HG02678 (cell line): Measurements from ENCODE around the gene MARVELD1.
"Not testable (repeated sequence)": the region's sequence is repeated elsewhere in the genome, so short reads cannot be mapped to it uniquely, and the experiment has no call there.

ENCODE experiments used
- ATAC-seq: cut with Tn5 transposase; IDR thresholded peaks from one replicate; pipeline ENCODE4 v1.9.1; 2021; ENCODE audit warnings: mild to moderate bottlenecking, moderate library complexity; ENCODE audit not compliant: unreplicated experiment

Gene MARVELD1

DNA sequence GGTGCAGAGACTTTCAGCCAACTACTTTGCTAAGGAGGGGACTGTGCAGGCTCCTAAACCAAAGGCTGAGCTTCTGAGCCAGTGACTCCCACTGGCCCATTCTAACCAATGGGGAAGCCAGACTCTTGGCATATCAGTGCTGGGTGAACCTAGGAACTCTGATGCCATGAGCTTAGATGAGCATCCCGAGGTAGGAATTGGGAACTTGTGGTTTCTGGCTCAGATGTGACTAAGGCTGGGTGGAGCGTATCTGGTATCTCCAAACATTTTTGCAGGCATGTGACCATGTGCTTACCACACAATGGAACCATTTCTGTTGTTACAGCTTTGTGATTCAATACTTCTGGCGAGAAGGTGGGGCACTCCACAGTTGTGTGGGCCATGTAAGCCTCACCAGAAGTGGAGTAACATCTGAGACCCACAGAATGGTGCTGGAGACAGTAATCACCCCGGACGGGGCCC lies 23.9 kb upstream of the MARVELD1 start:
- no peak for ATAC-seq

GRCh38 chr10:97690133-97690532 lies 23.4 kb upstream of the MARVELD1 start:
- ATAC-seq, result no peak

DNA sequence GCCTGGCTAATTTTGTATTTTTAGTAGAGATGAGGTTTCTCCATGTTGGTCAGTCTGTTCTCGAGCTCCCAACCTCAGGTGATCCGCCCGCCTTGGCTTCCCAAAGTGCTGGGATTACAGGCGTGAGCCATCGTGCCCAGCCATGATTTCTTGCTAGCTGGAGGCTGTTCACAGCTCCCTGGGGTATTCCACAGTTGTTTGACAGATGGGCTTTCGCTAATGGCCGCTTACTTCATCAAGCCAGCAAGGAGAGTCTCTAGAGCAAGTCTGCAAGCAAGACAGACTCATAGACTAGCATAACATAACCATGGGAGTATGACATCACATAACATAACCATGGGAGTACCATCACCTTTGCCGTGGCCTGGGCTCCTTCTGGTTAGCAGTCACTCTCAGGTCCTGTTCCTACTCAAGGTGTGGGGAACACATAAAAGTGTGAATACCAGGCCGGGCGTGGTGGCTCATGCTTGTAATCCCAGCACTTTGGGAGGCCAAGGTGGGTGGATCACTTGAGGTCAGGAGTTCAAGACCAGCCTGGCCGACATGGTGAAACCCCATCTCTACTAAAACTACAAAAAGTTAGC lies 15.4 kb upstream of the MARVELD1 start:
- not testable (repeated sequence) for ATAC-seq

GRCh38 chr10:97701438-97702069 lies 12.0 kb upstream of the MARVELD1 start:
- no peak for ATAC-seq

DNA sequence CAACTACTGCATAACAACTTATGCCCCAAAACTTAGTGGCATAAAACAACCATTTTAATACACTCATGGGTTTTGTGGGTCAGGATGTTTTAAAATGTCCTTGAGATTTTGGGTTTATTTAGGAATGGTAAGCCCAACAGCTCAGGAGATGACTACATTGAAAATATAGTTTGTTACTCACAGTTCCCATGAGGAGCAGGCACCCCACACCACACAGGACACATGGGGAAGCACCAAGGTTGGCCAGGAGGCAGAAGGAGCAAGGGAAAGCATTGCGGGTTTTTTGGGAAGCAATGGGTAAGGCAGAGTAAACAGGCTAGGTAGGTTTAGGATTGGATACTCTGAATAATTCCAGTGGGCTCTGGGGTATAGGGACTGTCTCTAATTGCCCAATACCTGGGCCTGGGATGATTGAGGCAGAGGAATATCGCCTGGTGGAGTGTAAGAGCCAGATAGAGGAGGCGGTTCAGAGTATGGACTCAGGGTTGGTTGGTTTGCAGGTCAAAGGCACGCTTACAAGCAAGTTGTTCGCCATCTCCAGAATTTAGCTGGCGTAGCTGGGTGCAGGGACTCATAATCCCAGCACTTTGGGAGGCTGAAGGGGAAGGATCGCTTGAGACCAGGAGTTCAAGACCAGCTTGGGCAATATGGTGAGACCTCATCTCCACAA lies 10.0 kb upstream of the MARVELD1 start:
- no peak for ATAC-seq

GRCh38 chr10:97704341-97704740 lies 9.2 kb upstream of the MARVELD1 start:
- ATAC-seq, result no peak

DNA sequence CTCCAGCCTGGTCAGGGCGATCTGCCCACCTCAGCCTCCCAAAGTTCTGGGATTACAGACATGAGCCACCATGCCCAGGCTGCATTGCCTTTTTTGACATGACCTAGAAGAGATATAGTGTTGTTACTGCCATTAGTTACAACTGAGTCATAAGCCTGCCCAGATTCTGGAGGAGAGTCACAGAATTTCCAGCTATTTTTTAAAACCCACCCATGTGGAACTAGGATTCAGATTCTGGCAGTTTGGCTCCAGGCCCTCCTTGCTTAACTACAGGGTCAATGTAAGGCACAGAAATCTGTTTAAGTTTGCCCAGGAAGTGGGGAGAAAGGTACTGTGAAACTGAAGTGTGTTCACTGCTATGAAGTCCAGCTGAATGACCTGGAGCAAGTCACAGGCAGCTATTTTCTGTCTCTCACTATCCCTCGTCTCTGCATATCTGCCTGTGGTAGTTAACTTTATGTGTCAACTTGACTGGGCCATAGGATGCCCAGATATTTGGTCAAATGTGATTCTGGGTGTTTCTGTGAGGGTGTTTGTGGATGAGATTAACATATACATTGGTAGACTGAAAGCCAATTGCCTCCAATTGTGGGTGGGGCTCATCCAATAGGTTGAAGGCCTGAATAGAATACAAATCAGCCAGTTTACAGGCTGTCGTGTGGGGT lies 8.4 kb upstream of the MARVELD1 start:
- no peak for ATAC-seq

DNA sequence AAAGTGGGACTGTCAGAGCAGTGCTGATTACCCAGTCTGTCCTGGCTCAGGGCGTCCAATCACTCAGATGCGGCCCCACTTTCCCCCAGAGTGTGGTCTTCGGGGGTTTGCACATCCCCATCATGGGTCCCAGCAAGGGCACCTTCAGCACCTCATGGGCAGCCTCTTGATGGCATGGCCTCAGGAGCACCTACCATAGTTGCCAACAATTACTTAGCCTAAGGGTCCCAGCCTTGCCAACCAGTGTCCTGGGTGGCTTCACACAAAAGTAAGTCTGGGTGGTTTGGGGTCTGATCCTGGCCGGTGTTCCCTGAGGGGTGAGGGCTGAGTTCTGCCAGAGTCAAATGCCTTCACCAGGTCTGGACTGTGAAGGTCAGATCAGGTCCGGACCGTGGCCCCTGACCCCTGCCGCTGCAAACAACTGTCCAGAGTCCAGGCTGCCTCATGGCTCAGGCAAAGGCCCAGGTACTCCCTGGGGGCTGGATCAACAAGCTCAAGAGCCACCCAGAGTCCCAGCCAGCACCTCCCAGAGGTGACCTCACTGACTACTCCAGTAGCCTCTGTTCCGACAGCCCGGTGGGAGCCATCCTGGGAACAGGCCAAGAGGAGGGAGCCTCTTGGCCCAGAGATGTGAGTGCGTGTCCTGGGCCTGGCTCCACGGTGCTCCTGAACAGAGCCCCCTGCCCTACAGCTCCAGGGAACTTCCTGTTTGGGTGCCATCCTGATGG lies 6.2 kb upstream of the MARVELD1 start:
- no peak for ATAC-seq

DNA sequence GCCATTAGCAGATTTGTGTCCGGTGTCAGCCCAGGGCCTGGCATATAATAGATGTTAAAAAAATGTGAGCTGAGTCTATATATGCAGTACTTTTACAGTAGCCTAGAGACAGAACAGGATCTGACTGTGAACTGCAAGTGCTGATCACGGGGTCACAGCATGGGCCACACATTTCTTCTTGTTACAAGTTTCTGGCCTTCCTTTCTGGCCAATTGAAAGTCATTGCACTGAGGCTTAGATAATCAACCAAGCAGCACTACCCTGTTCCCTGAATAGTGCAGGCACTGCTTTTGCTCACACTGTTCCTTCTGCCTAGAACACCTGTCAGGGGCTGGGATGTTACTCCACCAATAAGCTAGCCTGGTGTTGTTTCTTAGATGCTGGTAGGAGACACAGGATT lies 5.4 kb upstream of the MARVELD1 start:
- no peak for ATAC-seq

- ATAC-seq, result no peak
Measured at GRCh38 chr10:97708976-97709946, 4.3 kb upstream of the MARVELD1 start.

GRCh38 chr10:97711640-97712572 lies 1.6 kb upstream of the MARVELD1 start:
- no peak for ATAC-seq

GRCh38 chr10:97713826-97714400 lies 383 bp downstream of the MARVELD1 start:
- peak; percentile 78 for ATAC-seq

DNA sequence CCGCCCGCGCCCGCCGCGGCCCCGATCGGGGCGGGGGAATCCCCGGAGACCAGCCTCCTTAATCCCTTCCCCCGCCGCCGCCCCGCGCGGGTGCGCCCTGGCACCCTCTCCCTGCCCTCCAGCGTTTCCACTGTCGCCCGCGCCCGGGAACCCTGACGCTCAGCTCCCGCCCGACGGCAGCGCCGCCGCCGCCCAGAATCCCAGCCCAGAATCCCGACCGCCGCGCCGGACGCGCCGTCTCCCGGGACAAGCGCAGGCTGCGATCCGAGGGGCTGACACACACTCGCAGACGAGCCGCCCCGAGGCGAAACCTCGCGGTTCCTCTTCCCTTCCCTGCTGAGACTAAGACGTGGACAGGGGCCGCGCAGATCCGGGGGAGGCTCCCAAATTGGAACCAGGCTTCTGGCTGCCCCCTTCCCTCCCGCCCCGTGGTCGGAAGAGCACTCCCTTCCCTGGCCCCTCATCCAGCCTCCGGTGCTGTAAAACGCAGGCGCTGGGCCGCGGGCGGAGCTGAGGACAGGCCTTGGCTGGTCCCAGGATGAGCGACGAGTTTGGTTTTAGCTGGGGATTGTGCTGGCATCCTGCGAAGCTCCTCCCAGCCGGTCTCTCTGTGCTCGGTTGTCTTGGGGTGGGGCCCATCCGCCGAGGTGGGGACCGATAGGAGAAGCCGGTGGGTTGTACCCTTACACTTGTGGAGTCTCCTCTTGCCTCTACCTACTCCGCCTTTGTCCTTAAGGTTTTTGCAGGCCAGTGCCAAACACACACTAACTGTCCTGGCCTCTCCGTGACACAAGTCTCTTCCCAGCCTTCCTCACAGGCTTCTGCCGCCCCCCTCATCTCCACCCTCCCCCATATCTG lies 1.1 kb downstream of the MARVELD1 start:
- ATAC-seq, result peak; percentile 40

GRCh38 chr10:97715259-97715874 lies 1.8 kb downstream of the MARVELD1 start:
- ATAC-seq, result no peak

GRCh38 chr10:97717627-97718026 lies 4.1 kb downstream of the MARVELD1 start:
- no peak for ATAC-seq

GRCh38 chr10:97718178-97718577 lies 4.6 kb downstream of the MARVELD1 start:
- no peak for ATAC-seq

DNA sequence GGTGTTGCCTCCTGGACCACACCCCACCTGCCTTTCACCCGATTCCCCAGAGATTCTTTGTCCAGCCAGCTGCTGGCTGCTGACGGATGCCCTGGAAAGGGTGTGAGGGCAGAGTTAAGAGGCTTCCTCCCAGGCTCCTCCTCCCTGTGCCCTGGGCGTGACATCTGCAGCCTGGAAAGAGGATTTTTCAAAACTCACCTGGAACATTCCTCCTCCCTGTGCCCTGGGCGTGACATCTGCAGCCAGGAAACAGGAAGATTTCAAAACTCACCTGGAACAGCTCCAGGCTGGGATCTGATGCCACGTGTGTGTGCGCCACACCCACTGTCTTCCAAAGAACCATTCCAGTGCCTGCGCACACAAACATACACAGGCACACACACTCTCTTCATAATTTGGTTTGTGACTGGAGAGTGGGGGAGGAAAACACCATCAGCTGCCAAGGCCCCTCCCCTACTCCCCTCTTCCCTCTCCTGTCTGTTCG lies 5.2 kb downstream of the MARVELD1 start:
- no peak for ATAC-seq
